HG03457 (cell line): ENCODE measurements around the gene SLC40A1.

ENCODE experiments used
- ATAC-seq: cut with Tn5 transposase; IDR thresholded peaks from one replicate; pipeline ENCODE4 v1.9.1; 2021; ENCODE audit warnings: moderate number of reproducible peaks; ENCODE audit not compliant: unreplicated experiment

SLC40A1 gene

DNA sequence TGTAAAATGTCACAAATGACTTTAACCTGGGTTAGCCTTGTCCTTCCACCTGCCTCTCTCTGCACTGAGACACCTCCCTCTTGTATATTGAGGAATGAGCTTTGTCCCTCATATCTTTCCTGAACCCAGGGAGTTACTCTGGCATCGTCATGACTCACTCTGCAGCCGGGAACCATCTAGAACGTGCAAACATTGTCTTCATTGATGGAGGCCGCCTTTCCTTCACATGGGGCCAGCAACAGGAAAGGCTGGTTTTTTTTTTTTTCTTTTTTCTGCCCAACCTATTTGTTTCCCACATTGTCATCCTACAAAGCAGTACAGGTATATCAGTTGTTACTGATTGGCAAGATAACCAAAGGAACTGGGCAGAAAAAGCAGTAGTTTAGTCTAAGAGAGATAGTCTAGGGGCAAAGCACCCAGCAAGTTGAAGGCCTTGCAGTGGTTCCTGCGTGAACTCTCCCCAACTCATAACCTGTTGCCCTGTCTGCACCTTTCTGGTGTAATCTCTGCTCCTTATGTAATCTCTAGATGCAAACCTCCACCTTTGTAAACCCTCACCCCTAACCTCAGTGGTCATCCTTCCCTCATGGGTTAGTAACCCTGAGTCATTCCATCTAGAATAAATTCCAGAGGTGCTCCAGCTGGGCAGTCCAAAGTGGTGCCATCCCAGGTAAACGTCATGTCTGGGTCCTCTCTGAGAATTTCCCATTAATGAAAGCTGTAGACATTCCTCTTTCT is 38.3 kb downstream of the SLC40A1 start:
- ATAC-seq: no peak

- no peak for ATAC-seq
Measured at GRCh38 chr2:189541591-189541990, 39.0 kb downstream of the SLC40A1 start.

DNA sequence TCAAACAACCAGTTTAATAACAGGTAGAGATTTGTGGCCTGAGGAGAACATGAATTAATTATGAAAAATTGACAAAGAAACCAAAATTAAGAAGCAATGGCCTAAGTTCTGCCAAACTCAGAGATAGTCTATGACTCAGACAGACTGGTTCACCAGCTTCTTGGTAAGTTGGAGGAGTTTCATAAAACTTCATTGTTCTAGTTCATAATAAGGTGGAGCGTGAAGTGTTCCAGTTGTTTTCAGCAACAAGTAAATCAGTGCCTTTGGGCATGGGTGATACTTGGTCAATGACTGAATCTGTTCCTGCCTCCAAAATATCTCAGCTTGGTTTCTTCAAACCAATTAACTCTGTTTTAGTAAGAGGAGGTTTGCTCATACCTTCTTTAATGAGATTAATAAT is 40.0 kb downstream of the SLC40A1 start:
- ATAC-seq: no peak

GRCh38 chr2:189538402-189538801 is 42.2 kb downstream of the SLC40A1 start:
- no peak for ATAC-seq

DNA sequence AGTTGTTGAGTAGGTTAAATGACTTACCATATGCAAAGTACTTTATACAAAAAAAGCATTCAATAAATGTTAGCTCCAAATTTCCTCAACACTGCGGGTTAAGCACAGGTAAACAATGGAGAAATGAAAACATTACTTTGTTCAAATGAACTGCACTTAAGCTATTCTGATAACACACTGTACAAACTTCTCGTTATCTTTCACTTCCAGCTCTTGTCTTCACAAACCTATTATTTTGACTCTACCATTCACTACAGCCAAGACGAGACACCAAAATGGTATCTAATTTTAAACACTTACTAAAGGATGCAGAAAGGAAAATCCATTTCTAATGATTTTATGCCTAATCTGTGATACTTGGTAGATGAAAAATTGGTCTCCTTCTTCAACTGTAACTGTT is 43.8 kb downstream of the SLC40A1 start:
- no peak for ATAC-seq

- ATAC-seq: no peak
Measured at GRCh38 chr2:189534854-189535832, 45.4 kb downstream of the SLC40A1 start.

- ATAC-seq: no peak
Measured at GRCh38 chr2:189533288-189534035, 47.1 kb downstream of the SLC40A1 start.

DNA sequence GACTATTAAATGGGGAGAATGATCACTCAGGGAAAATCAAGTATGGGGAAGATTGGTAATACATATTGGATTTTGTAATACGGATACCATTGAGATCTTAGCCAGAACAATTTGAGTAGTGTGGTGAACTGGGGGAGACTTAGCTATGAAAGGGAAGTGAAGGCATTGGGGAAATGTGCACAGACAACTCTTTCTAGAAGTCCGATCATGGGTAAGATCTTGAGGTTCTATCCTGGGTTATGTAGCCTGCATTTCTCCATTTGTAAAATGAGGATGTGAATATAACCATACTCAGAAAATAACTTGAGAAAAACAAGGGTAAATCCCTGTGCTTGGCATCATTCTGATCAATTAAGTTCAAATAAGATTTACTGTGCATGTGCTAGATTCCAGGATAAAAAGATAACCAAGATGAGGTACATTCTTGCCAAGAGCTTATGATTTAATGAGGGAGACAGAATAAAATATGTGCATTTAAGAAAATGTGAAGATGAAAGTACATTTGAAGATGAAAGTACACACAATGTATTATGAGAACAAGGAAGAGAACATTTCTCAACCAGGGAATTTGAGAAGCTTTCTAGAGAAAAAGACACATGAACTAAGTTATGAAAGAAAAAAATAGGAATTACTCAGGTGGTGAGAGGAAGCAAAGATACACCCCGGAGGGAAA is 49.5 kb downstream of the SLC40A1 start:
- ATAC-seq: no peak

DNA sequence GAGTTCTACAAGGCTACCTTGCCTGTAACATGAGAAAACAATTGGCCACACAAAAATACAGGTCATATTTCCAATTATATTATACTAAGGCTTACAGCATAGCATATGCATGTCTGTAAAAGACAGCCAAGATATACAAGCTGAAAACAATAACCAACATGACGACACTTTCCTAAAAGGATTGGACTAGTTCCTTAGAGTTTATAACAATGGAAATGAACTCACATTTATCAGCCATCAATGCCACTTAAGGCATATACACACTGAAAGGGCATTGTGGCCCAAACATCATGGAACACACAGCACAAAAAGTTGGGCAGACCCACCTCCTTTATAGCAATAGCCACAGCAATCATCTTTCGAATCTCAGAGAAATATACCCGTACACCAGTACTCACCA is 52.0 kb downstream of the SLC40A1 start:
- ATAC-seq: no peak

DNA sequence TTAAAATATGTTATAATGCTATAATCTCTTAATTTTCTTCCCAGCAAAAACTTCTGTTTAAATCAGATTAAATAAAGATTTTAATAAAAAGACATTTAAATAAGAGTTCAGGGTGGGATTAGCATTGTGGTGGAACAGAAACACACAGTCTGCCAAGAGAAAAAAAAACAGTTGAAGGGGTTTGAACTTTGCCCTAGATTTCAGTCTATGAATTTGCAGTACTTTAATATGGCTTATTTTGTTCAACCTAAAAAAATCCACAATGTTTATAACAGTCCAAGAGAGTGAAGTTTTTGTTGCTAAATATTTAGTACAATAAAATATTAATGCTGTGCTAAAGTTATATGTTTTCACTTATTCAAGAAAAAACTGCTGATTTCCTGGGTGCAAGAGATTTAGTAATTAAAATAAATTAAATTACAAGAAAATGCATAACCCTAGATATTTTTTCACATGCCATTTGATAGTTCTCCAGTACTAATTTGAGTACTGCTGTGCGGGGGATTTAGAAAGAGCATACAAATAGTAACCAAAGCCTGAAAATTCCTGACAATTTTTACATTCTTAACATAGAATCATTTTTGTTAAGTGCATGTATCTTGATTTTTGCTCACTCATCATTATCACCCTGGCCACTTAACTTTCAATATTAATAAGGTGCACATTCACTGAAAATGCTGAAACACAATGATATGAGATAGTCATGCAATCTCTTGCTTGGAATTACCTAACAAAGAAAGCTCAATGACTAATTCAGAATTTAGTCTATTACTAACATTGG is 52.6 kb downstream of the SLC40A1 start:
- ATAC-seq: no peak

DNA sequence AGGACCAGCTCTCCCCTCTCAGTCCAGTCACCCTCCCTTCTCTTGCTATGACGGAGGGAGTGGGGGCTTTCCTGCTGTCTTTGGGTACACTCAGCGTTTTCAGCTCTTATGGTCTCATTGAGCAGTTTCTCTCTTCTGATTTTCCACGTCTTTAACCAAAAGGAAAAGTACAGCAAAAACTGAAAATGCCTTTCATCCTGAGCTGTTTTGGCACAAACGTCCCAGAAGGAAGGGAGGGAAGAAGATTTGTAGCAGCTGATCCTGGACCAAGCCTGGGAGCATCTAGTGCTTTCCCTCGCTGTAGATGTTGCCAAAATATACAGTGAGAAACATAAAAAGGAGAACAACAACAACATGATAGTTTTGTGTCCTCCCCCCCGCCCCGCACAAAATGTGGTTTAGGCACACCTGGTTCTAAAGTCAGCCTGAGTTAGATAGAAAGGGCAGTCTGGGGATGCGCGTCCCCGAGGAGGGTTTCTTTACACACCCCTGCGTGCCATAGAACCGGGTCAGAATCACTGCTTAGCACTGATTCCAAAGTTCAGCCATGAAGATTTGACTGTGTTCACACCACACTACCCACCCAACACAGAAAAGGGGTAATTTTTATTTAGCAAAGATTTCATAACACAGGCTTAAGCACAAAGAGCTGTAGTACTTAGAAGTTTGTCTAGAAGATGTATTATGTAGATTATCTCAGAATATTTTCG is 53.4 kb downstream of the SLC40A1 start:
- no peak for ATAC-seq

- no peak for ATAC-seq
Measured at GRCh38 chr2:189526241-189526640, 54.3 kb downstream of the SLC40A1 start.

DNA sequence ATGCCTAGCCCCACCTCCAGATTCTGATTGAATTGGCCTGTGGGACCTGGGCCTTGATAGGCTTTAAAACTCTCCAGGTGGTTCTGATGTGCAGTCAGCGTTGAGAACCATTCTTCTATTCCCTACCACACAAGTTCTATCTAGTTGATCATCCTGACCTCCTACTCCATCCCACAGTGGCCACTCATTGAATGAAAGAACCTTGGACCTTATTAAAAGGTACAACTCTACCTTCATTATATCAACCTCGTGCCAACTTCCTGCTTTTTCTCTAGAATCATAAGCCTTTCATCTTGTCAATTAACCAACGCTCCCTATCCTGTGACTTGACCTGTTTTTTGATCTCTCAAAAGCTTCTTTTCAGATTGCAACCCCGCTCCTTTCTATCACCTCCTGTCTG is 55.8 kb downstream of the SLC40A1 start:
- no peak for ATAC-seq

- no peak for ATAC-seq
Measured at GRCh38 chr2:189522435-189523151, 58.0 kb downstream of the SLC40A1 start.

DNA sequence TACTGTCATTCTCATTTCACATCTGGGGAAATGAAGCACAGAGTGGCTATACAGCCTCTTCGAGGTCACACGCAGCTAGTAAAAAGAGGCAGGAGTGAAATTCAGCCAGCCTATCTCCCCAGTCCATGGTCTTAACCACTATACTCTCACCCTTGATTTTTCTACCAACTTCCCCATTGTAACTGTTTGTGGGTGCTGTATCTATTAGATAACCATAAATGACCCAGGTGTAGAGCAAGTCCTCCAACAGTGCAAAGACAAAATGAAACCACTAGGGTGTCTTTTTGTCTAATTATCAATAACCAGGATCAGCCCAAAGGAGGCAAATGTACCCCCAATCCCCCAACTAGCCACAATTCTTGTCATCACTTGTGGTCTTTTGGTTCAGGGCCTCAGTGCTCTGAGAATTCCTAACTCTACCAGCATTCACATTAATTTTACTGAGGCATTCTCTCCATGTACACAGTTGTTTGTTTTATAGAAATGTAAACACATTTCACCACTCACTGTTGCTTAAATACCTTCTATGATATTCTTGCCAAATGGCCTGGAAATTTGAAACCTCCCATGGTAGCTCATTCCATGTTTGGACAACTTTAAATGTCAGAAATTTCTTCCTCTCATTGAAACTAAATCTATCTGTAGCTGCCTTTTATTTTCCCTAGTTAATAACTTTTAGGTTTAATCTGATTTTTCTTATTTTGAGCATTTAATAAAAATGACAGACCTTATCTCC is 58.7 kb downstream of the SLC40A1 start:
- no peak for ATAC-seq

GRCh38 chr2:189519631-189520387 is 60.8 kb downstream of the SLC40A1 start:
- no peak for ATAC-seq

GRCh38 chr2:189517847-189518535 is 62.6 kb downstream of the SLC40A1 start:
- no peak for ATAC-seq
